AG04450 (cell line): Measurements from ENCODE around the gene GPRIN2. TPM values are rescaled to one million over a fixed set of nuclear protein-coding genes. Genes with fewer than 3 reads are reported as not detected.

ENCODE experiments used
- CTCF ChIA-PET: fragments of 300-600, 350-600 bp; formaldehyde crosslinking; extraction: SDS; loops from one replicate; lab custom pipeline; 2022; ENCODE audit warnings: antibody characterized with exemption, inconsistent platforms; lab: Charles Lee
- POLR2A ChIA-PET: fragments of 350-600 bp; formaldehyde crosslinking; extraction: SDS; loops from one replicate; lab custom pipeline; 2021; ENCODE audit warnings: antibody characterized with exemption, inconsistent platforms; lab: Yijun Ruan, JAX
- DNase-seq: peaks from one replicate; pipeline ENCODE4 v3.0.0-alpha.2; 2011; ENCODE audit warnings: low read depth, low spot score
- H3K27ac ChIP-seq: one replicate; pipeline ENCODE4 v1.5.1; 2012; ENCODE audit warnings: low read depth, low read length, control low read depth
- H3K27me3 ChIP-seq: one replicate; pipeline ENCODE4 v1.6.0; 2012; ENCODE audit warnings: low read length; ENCODE audit not compliant: control insufficient read depth, insufficient read depth
- H3K4me3 ChIP-seq: 2 replicates; pipeline ENCODE4 v1.5.1; 2011; ENCODE audit warnings: mild to moderate bottlenecking, low read depth, low read length, control low read depth
- H3K9me3 ChIP-seq: 2 replicates; pipeline ENCODE4 v1.5.1; 2012; ENCODE audit warnings: low read length; ENCODE audit not compliant: control insufficient read depth, insufficient read depth
- CTCF ChIP-seq: IDR thresholded peaks from 2 replicates; pipeline ENCODE4 v1.5.1; 2011; ENCODE audit warnings: low read depth, low read length, control low read depth, inconsistent platforms
- polyA plus RNA-seq: library from polyadenylated mRNA; depleted of rRNA; stranded (reverse); fragments of >200 nt; gene quantifications from 2 replicates; pipeline ENCODE4 v1.2.3, GENCODE V29; 2011

Gene GPRIN2
- polyA plus RNA-seq, 1 experiment = not detected

DNA sequence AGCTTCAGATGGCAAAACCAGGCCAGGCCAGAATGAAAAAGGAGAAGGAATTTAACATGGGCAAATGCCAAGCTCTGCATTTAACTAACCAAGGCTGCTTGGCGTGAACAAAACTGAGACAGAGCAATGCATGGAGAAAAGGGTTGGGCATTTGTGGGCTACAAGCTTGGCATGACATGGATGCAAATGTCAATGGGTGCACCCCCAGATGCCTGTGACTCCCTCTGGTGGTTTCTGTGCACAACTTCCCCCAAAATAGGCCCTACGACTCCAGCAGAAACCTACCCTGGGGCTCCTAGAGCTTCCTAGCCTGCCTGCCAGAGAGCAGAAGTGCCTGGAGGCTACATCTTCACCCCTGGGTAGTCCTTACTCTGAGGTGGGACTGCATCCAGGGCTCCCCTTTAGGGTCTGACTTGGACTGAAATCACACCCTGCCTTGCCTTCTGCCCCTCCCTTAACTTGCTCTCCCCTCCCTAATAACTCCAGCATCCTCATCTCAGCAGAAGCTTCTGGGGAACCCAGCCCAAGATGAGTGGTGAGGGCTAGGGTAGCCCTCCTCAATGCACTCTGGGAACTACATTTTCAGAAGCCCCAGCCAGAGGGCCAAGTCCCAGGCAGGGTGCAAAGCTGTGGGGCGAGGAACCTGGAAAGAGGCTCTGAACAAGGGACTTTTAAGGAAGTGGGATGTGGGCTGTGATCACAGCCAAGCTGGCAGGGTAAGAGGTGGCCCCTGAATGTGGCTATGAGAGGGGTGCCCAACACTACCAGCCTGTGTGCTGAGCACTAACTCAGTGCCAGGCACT lies 11.3 kb downstream of the GPRIN2 start:
- no peak for DNase-seq
- no peak overlapping the region for H3K4me3 ChIP-seq
- H3K27me3 ChIP-seq = peaks cover 15% of the 10 kb centered on the region
- H3K9me3 ChIP-seq = no peaks in the 10 kb centered on the region; the same call in 1 of the 2 replicates
- CTCF ChIA-PET = interaction anchor here (0.8 to 2.9 kb wide), 6 partner anchors 9 to 320 kb away, joined by 3 to 11 read pairs (median 3); no protein-coding TSS in a partner anchor
- peak; percentile 61 for TF ChIP-seq CTCF
- POLR2A ChIA-PET = interaction anchor here (0.8 kb wide), 1 partner anchor 21 kb away, joined by 3 read pairs; no protein-coding TSS in a partner anchor
- H3K27ac ChIP-seq = no peak overlapping the region

DNA sequence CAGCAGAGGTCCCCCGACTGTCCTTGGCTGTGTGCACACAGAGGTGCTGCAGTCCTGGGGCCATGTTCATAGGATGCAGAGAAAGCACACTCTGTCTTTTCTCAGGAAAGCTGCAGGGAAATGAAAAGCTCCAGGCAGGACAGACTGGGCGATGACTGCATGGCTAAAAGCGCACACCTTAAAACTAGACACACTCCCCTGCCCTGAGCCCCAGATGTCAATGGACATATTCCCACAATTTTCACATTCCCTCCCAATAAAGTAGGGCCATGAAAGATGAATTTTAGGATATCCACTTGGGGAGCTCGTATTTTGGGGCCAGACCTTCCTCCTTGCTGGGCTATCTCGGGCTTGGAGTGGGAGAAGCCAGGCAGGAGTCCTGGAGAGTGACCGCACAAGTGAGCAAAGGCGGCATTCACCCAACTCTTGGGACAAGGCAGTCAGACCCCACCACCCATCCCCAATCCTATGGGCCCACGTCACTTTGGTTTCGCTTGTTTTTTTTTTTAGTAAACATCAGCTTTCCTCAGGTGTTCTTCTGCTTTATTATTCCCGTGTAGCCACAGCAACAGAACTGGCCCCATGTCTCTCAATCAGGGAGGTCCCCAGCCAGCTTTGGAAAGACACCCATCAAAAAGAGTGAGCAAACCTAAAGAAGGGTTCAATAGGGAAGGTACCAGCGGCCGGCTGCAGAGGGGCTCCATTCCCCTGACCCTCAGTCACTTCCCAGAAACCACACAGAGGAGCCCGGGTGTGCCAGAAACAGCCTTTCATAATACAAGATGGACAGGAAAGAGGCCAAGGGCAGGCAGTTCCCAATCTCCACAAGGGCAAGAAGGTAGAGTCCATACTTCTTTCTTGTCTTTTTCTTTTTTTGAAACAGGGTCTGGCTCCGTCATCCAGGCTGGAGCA lies 12.7 kb downstream of the GPRIN2 start:
- peaks cover 15% of the 10 kb centered on the region for H3K27me3 ChIP-seq
- no peak overlapping the region for H3K27ac ChIP-seq
- TF ChIP-seq CTCF = no peak
- no peak overlapping the region for H3K4me3 ChIP-seq
- ChIA-PET POLR2A (interaction anchor here (0.6 kb wide), 1 partner anchor 263 kb away, joined by 3 read pairs; no protein-coding TSS in a partner anchor), CTCF (interaction anchor here (1.2 to 2.9 kb wide), 3 partner anchors 15 to 27 kb away, joined by 3 to 11 read pairs (median 3); no protein-coding TSS in a partner anchor)
- DNase-seq = no peak
- H3K9me3 ChIP-seq = no peaks in the 10 kb centered on the region

- ChIA-PET CTCF (interaction anchor here (2.9 kb wide), 1 partner anchor 26 kb away, joined by 11 read pairs; no protein-coding TSS in a partner anchor), POLR2A (interaction anchor here (0.6 kb wide), 1 partner anchor 264 kb away, joined by 3 read pairs; no protein-coding TSS in a partner anchor)
- DNase-seq = no peak
- no peak for TF ChIP-seq CTCF
- Histone ChIP-seq H3K4me3 (no peak overlapping the region), H3K27me3 (peaks cover 12% of the 10 kb centered on the region), H3K27ac (no peak overlapping the region), H3K9me3 (no peaks in the 10 kb centered on the region)
Measured at GRCh38 chr10:46542567-46543465, 13.6 kb downstream of the GPRIN2 start.

GRCh38 chr10:46541735-46542566 lies 14.5 kb downstream of the GPRIN2 start:
- TF ChIP-seq CTCF = no peak
- Histone ChIP-seq H3K27ac (no peak overlapping the region), H3K4me3 (no peak overlapping the region), H3K9me3 (no peaks in the 10 kb centered on the region), H3K27me3 (peaks cover 11% of the 10 kb centered on the region)
- CTCF ChIA-PET = no interaction called here
- DNase-seq = no peak
- POLR2A ChIA-PET = no interaction called here
